Mesothelial cell of epicardium (in vitro differentiated cells): ENCODE results near the gene COP1. TPM values are rescaled to one million over a fixed set of nuclear protein-coding genes. Genes with fewer than 3 reads are reported as not detected.

Source experiments
- DNase-seq, 2 experiments: peaks; one replicate each; pipeline ENCODE4 v3.0.0; 2021; ENCODE audit warnings: low spot score in 2 of 2; ENCODE audit not compliant: unreplicated experiment in 2 of 2
- H3K27ac Mint-ChIP-seq: 2 replicates; pipeline ENCODE4 v1.8.0; 2021; ENCODE audit warnings: mixed read lengths
- H3K27me3 Mint-ChIP-seq: 2 replicates; pipeline ENCODE4 v1.8.0; 2021; ENCODE audit warnings: low read depth, mixed read lengths
- H3K36me3 Mint-ChIP-seq: 2 replicates; pipeline ENCODE4 v1.8.0; 2021; ENCODE audit warnings: mixed read lengths
- H3K4me1 Mint-ChIP-seq: 2 replicates; pipeline ENCODE4 v1.8.0; 2021; ENCODE audit warnings: mixed read lengths
- H3K4me3 Mint-ChIP-seq: 2 replicates; pipeline ENCODE4 v1.8.0; 2021; ENCODE audit warnings: mild to moderate bottlenecking, moderate library complexity, mixed read lengths
- H3K9me3 Mint-ChIP-seq: 2 replicates; pipeline ENCODE4 v1.8.0; 2021; ENCODE audit warnings: mixed read lengths
- total RNA-seq: library from RNA; stranded (reverse); gene quantifications from 3 replicates; pipeline ENCODE4 v1.2.1, GENCODE V29; 2021
- TF ChIP-seq, protein P1 (sequence below): fragments of 200-600 bp; sonication (generic); IDR thresholded peaks from one replicate; pipeline ENCODE4 v1.5.0; 2021; ENCODE audit warnings: antibody characterized with exemption; ENCODE audit not compliant: unreplicated experiment

Gene COP1
- total RNA-seq, 1 donor from 2014 or later, result 47.9 TPM

DNA sequence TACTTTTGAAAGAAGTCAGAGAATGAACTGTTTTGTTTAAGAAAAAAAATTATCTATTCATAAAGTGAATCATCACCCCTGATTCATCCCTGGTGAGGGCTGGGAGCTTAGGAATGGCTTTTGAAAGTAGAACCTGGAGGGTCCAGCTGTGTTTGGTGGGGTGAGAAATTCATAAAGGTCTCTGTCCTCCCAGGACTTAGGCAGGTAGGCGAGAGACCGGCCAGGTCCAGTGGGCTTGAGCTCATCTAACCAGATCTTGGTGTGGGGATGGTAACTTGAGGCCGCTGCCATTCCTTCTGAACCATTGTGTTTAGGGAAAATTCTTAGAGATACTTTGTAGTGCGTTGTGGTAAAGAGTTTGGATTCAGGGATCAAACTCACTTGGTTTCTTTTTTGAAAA lies 306.9 kb downstream of the COP1 start:
- no peaks in the 10 kb centered on the region for H3K27me3 Mint-ChIP-seq
- H3K27ac Mint-ChIP-seq, result no peak overlapping the region
- no peak overlapping the region for H3K4me3 Mint-ChIP-seq
- TF ChIP-seq, protein P1, sequence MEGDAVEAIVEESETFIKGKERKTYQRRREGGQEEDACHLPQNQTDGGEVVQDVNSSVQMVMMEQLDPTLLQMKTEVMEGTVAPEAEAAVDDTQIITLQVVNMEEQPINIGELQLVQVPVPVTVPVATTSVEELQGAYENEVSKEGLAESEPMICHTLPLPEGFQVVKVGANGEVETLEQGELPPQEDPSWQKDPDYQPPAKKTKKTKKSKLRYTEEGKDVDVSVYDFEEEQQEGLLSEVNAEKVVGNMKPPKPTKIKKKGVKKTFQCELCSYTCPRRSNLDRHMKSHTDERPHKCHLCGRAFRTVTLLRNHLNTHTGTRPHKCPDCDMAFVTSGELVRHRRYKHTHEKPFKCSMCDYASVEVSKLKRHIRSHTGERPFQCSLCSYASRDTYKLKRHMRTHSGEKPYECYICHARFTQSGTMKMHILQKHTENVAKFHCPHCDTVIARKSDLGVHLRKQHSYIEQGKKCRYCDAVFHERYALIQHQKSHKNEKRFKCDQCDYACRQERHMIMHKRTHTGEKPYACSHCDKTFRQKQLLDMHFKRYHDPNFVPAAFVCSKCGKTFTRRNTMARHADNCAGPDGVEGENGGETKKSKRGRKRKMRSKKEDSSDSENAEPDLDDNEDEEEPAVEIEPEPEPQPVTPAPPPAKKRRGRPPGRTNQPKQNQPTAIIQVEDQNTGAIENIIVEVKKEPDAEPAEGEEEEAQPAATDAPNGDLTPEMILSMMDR, result no peak
- peaks cover 4% of the 10 kb centered on the region for H3K9me3 Mint-ChIP-seq
- no peak for DNase-seq
- no peaks in the 10 kb centered on the region for H3K4me1 Mint-ChIP-seq
- H3K36me3 Mint-ChIP-seq, result peaks cover 24% of the 10 kb centered on the region

DNA sequence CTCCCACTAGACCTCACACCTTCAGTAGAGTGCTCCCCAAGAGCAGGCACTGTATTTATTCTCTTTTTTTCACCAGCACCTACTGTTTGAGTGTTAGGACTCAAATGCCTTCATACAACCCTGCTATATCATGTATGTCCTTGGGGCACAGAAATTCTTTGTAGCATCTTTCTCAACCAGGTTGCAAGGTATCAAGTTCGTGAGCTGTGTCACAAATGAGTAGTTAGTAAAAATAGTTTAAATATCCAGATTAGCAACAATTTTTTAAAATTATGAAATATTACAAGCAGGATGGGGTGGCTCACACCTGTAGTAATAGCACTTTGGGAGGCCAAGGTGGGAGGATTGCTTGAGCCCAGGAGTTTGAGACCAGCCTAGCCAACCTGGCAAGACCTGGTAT lies 311.1 kb downstream of the COP1 start:
- Mint-ChIP-seq H3K4me3 (no peak overlapping the region), H3K27ac (no peak overlapping the region), H3K27me3 (no peaks in the 10 kb centered on the region), H3K9me3 (peaks cover 4% of the 10 kb centered on the region), H3K4me1 (no peaks in the 10 kb centered on the region), H3K36me3 (peaks cover 10% of the 10 kb centered on the region)
- DNase-seq, result no peak
- TF ChIP-seq, protein P1, result no peak
